CD14-positive monocyte (primary cell): ENCODE measurements around the gene ZSCAN26. TPM values are rescaled to one million over a fixed set of nuclear protein-coding genes. Genes with fewer than 3 reads are reported as not detected.

ENCODE experiments used
- DNase-seq, 3 donors: peaks; one replicate each; pipeline ENCODE4 v3.0.0-alpha.2; 2011 to 2022
- H2AFZ ChIP-seq: 2 replicates; pipeline ENCODE4 v1.6.0; 2012; ENCODE audit warnings: mild to moderate bottlenecking, low read depth, low read length, inconsistent platforms; ENCODE audit not compliant: insufficient read depth, poor library complexity, severe bottlenecking
- H3K27ac ChIP-seq, 2 donors: 1 replicate in 1 of 2; 2 replicates in 1 of 2; pipeline ENCODE4 v1.5.1; 2012 to 2013; ENCODE audit warnings: low read length in 2 of 2, control low read depth in 1 of 2, inconsistent platforms in 1 of 2, low read depth in 1 of 2, mild to moderate bottlenecking in 1 of 2
- H3K27me3 ChIP-seq, 2 donors: one replicate each; pipeline versions ENCODE4 v1.6.0 to v1.6.1; 2011 to 2013; ENCODE audit warnings: low read length in 2 of 2; ENCODE audit not compliant: control insufficient read depth in 2 of 2, insufficient read depth in 2 of 2
- H3K36me3 ChIP-seq, 2 donors: replicated peaks in 1 of 2; 1 replicate in 1 of 2; 2 replicates in 1 of 2; pipeline versions ENCODE4 v1.5.1 to v1.6.1; 2012 to 2013; ENCODE audit warnings: low read length in 2 of 2, control low read depth in 1 of 2, inconsistent platforms in 1 of 2, mild to moderate bottlenecking in 1 of 2; ENCODE audit not compliant: insufficient read depth in 2 of 2, control insufficient read depth in 1 of 2
- H3K4me1 ChIP-seq, 2 donors: 1 replicate in 1 of 2; 2 replicates in 1 of 2; pipeline versions ENCODE4 v1.5.1 to v1.6.1; 2012 to 2013; ENCODE audit warnings: low read length in 2 of 2, control low read depth in 1 of 2, inconsistent platforms in 1 of 2, mild to moderate bottlenecking in 1 of 2, moderate library complexity in 1 of 2; ENCODE audit not compliant: insufficient read depth in 2 of 2, control insufficient read depth in 1 of 2
- H3K4me2 ChIP-seq: replicated peaks from 2 replicates; pipeline ENCODE3; 2012; ENCODE audit warnings: low read length, moderate library complexity, mild to moderate bottlenecking; ENCODE audit not compliant: poor library complexity, severe bottlenecking; ENCODE audit errors: extremely low read depth
- H3K4me3 ChIP-seq, 3 experiments: fragments of 200-600 bp in 1 of 3; sonication (generic) in 1 of 3; replicated peaks in 1 of 3; 1 replicate in 2 of 3; 2 replicates in 1 of 3; pipeline ENCODE4 v1.5.1; 2011 to 2013; ENCODE audit warnings: low read length in 3 of 3, mild to moderate bottlenecking in 3 of 3, control low read depth in 2 of 3, low read depth in 2 of 3, inconsistent platforms in 1 of 3, moderate library complexity in 1 of 3
- H3K79me2 ChIP-seq: 2 replicates; pipeline ENCODE4 v1.6.0; 2012; ENCODE audit warnings: mild to moderate bottlenecking, control low read depth, inconsistent platforms, low read length, moderate library complexity; ENCODE audit not compliant: insufficient read depth
- H3K9ac ChIP-seq: 2 replicates; pipeline ENCODE4 v1.6.0; 2017; ENCODE audit warnings: low read length, mild to moderate bottlenecking; ENCODE audit not compliant: insufficient read depth, poor library complexity, severe bottlenecking
- H3K9me3 ChIP-seq, 2 donors: replicated peaks in 1 of 2; 1 replicate in 1 of 2; 2 replicates in 1 of 2; pipeline versions ENCODE4 v1.5.1 to v1.6.1; 2012 to 2013; ENCODE audit warnings: low read length in 2 of 2, control low read depth in 1 of 2; ENCODE audit not compliant: control insufficient read depth in 1 of 2, insufficient read depth in 1 of 2
- H4K20me1 ChIP-seq: 2 replicates; pipeline ENCODE4 v1.6.0; 2012; ENCODE audit warnings: mild to moderate bottlenecking, low read length, control low read depth, moderate library complexity; ENCODE audit not compliant: insufficient read depth
- H3K27ac Mint-ChIP-seq, 7 donors: one replicate each; pipeline ENCODE4 v1.8.0; 2020; ENCODE audit warnings: mild to moderate bottlenecking in 7 of 7, mixed read lengths in 7 of 7, moderate library complexity in 6 of 7, inconsistent platforms in 2 of 7
- H3K27me3 Mint-ChIP-seq, 3 donors: one replicate each; pipeline ENCODE4 v1.8.0; 2021 to 2022; ENCODE audit warnings: low read depth in 3 of 3, mild to moderate bottlenecking in 3 of 3, mixed read lengths in 3 of 3, moderate library complexity in 3 of 3, inconsistent platforms in 1 of 3
- H3K36me3 Mint-ChIP-seq, 2 donors: one replicate each; pipeline ENCODE4 v1.8.0; 2020; ENCODE audit warnings: mixed read lengths in 2 of 2, inconsistent platforms in 1 of 2, mild to moderate bottlenecking in 1 of 2
- H3K4me1 Mint-ChIP-seq: one replicate; pipeline ENCODE4 v1.8.0; 2020; ENCODE audit warnings: mild to moderate bottlenecking, mixed read lengths
- H3K4me3 Mint-ChIP-seq, 2 donors: one replicate each; pipeline ENCODE4 v1.8.0; 2020; ENCODE audit warnings: mild to moderate bottlenecking in 2 of 2, mixed read lengths in 2 of 2, moderate library complexity in 1 of 2
- H3K9me3 Mint-ChIP-seq, 7 donors: one replicate each; pipeline ENCODE4 v1.8.0; 2020 to 2022; ENCODE audit warnings: mixed read lengths in 7 of 7, mild to moderate bottlenecking in 6 of 7, moderate library complexity in 6 of 7, inconsistent platforms in 2 of 7
- WGBS: methylation state at CpG from one replicate; pipeline ENCODE4 v1.1.5; 2013; ENCODE audit warnings: missing lambda C conversion rate; ENCODE audit not compliant: insufficient coverage; 5-methylcytosine and 5-hydroxymethylcytosine counted together
- intact Hi-C, 2 donors: fragments of 100-400 bp; cut with micrococcal nuclease; formaldehyde crosslinking; loops; one replicate each; pipeline versions ENCODE4 v1.15.0 to v1.15.1; 2023
- polyA plus RNA-seq, 3 donors: library from polyadenylated mRNA; depleted of rRNA in 1 of 3; unstranded in 2 of 3; stranded (reverse) in 1 of 3; fragments of 300-500 nt in 2 of 3; fragments of >200 nt in 1 of 3; fragmentation: Illumina TruSeq in 2 of 3; gene quantifications; 1 replicate in 2 of 3; 2 replicates in 1 of 3; pipeline ENCODE4 v1.2.3, GENCODE V29; 2012 to 2021
- TF ChIP-seq, protein P1 (sequence below): fragments of 200-600 bp; IDR thresholded peaks from one replicate; pipeline ENCODE4 v1.8.0; 2022; ENCODE audit warnings: antibody characterized with exemption, mild to moderate bottlenecking

ZSCAN26 gene
- polyA plus RNA-seq, 3 donors = 3.4 to 8.3 (median 3.5) TPM

DNA sequence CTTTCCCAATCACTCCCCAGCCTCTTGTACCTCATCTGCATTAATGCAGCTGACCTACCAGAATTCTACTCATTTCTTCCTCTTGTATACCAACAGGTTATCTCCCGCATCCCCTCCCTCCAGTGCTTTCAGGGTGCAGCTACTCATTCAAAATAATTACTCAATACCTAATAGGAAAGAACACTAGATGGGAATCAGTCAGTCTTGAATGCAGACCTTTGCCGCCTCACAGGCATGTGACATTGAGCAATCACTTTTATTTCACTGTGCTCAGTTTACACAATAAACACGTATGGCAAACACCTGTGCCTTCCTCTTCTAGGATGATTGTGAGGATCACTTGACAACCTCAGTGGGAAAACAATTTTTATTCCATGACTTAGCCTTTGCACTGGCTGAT, 55.7 kb downstream of the ZSCAN26 start:
- Histone ChIP-seq H2AFZ (no peak overlapping the region), H3K27ac (no peak overlapping the region), H3K27me3 (no peaks in the 10 kb centered on the region), H3K9ac (no peak overlapping the region), H3K4me1 (no peaks in the 10 kb centered on the region), H3K4me3 (no peak overlapping the region), H3K36me3 (peaks cover 0 to 14% of the 10 kb centered on the region in 2 donors), H4K20me1 (no peaks in the 10 kb centered on the region), H3K4me2 (no peak overlapping the region), H3K9me3 (peaks cover 16 to 24% of the 10 kb centered on the region in 2 donors), H3K79me2 (no peaks in the 10 kb centered on the region)
- H3K27me3 Mint-ChIP-seq = no peaks in the 10 kb centered on the region
- WGBS = 59% methylated on average over 3 of the region's 3 CpGs
- no peak for DNase-seq
- peaks cover 9 to 10% of the 10 kb centered on the region in 2 donors for H3K36me3 Mint-ChIP-seq
- H3K9me3 Mint-ChIP-seq = peaks cover 15 to 29% (median 20%) of the 10 kb centered on the region in 7 donors
- H3K27ac Mint-ChIP-seq = peak overlapping the region in 1 of 7 donors; percentile 44
- intact Hi-C loops = no loop called here
- TF ChIP-seq, protein P1, sequence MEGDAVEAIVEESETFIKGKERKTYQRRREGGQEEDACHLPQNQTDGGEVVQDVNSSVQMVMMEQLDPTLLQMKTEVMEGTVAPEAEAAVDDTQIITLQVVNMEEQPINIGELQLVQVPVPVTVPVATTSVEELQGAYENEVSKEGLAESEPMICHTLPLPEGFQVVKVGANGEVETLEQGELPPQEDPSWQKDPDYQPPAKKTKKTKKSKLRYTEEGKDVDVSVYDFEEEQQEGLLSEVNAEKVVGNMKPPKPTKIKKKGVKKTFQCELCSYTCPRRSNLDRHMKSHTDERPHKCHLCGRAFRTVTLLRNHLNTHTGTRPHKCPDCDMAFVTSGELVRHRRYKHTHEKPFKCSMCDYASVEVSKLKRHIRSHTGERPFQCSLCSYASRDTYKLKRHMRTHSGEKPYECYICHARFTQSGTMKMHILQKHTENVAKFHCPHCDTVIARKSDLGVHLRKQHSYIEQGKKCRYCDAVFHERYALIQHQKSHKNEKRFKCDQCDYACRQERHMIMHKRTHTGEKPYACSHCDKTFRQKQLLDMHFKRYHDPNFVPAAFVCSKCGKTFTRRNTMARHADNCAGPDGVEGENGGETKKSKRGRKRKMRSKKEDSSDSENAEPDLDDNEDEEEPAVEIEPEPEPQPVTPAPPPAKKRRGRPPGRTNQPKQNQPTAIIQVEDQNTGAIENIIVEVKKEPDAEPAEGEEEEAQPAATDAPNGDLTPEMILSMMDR = no peak
- no peaks in the 10 kb centered on the region for H3K4me1 Mint-ChIP-seq
- no peak overlapping the region for H3K4me3 Mint-ChIP-seq

DNA sequence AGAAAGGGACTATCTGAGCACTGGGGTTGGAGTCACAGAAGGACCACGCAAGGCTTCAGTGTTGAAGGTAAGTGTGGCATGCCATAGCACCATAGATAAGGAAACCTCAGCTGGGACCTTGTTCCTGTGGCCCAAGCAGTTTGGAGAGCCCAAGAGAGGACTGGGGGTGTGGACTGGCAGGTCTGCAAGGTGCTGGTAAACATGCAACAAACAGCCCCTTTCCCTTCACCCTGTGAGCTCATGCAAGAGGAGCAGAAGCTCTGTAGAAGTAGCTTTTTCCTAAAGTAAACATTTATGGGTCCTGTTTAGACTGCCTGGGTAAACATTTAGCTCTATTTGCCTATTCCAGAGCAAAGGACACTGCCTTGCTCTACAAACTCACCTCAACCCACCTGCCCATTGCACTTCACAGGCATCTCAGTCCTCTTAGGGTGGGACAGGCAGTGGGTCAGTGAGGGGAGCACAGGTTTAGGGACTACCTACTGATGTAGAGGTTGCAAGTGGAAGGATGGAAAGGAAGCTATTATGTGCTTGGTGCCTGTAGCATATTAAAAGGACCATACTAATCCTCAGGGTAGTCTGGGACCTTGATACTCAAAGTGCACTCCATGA, 57.0 kb downstream of the ZSCAN26 start:
- Mint-ChIP-seq H3K27ac (no peak overlapping the region), H3K4me1 (no peaks in the 10 kb centered on the region), H3K4me3 (no peak overlapping the region), H3K36me3 (peaks cover 9 to 10% of the 10 kb centered on the region in 2 donors), H3K9me3 (peaks cover 19 to 39% (median 28%) of the 10 kb centered on the region in 7 donors), H3K27me3 (no peaks in the 10 kb centered on the region)
- intact Hi-C loops = no loop called here
- no peak overlapping the region for H3K4me3 ChIP-seq
- peaks cover 25 to 26% of the 10 kb centered on the region in 2 donors for H3K9me3 ChIP-seq
- no peak overlapping the region for H3K4me2 ChIP-seq
- H3K9ac ChIP-seq = no peak overlapping the region
- no peaks in the 10 kb centered on the region for H4K20me1 ChIP-seq
- H3K4me1 ChIP-seq = no peaks in the 10 kb centered on the region
- no peak for DNase-seq
- no peaks in the 10 kb centered on the region for H3K27me3 ChIP-seq
- H2AFZ ChIP-seq = no peak overlapping the region
- H3K36me3 ChIP-seq = peaks cover 0 to 14% of the 10 kb centered on the region in 2 donors
- WGBS = no CpG with 5 or more reads among the region's 1 CpG
- H3K27ac ChIP-seq = no peak overlapping the region
- TF ChIP-seq, protein P1 = no peak
- H3K79me2 ChIP-seq = no peaks in the 10 kb centered on the region
